NCI-H2029 treated with DMSO at 0.1 percent for 48 hours (cell line): ENCODE measurements around the gene MTHFD2.
"Not testable (repeated sequence)": the region's sequence is repeated elsewhere in the genome, so short reads cannot be mapped to it uniquely, and the experiment has no call there.

Experiments
- DNase-seq: peaks from one replicate; lab custom pipeline; 2025; lab: John Stamatoyannopoulos, UW

The MTHFD2 gene

DNA sequence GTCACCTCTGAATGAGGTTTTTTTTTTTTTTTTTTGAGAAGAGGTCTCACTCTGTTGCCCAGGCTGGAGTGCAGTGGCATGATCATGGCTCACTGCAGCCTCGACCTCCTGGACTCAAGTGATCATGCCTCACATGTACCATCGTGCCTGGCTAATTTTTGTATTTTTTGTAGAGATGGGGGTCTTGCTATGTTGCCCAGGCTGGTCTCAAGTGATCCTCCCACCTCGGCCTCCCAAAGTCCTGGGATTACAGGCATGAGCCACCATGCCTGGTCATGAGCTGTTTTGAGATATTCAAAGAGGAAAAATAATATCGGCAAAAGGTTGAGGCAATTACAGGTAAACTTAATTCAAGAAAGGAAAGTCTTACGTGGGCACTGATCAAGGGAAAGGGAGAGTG, 31.4 kb downstream of the MTHFD2 start:
- DNase-seq, result not testable (repeated sequence)

DNA sequence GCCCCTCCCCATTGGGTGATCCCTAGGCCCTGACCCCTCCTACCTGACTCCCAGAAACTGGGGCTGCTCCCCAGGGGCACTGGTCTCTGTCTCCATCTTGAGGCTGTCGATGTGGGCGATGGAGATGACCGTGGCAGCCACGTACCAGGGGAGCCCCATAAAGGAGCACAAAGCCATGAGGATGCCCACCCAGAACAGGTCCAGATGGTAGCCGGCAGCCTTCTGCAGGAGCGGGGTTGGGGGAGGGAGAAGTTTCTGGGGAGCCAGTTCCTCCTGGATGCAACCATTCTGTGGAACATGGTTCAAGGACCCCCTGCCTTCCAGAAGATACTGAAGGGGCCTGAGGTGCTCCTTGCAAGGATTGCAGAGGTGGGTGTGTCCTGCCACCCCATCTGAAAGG, 34.0 kb downstream of the MTHFD2 start:
- no peak for DNase-seq

DNA sequence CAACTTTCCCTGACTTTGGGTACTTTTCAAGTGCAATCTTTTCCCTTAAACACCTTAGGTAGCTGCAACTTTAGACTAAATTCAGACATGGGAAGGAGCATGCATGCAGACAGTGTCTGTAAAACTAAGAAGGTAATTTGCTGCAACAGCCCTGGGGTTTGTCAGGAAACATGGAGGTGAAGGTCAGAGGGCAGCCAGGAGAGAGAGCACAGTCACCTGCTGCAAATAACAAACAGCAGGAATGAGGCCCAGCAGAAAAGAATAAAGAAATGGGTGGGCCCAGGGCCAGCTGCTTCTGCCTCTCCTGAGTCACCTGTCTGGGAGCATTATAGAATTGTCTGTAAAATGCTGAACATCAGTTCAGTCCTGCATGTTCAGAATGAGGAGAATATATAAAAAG, 35.2 kb downstream of the MTHFD2 start:
- no peak for DNase-seq

DNA sequence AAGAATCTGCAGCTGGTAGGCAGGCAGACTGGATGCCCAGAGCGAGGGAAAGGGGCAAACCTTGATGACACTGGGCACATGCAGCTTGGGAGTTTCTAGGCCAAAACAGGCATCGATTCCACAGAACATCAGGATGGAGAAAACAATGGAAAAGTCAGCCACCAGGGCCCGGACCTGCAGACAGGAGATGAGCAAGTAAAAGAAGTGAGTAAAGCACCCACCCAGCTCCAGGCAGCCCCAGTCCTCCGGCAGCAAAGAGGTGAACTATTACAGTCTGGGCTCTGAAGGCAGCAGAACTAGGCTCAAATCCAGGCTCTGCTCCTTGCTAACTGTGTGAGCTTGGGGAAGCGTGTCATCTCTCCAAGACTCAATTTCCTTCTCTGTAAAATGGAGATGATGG, 36.6 kb downstream of the MTHFD2 start:
- no peak for DNase-seq

DNA sequence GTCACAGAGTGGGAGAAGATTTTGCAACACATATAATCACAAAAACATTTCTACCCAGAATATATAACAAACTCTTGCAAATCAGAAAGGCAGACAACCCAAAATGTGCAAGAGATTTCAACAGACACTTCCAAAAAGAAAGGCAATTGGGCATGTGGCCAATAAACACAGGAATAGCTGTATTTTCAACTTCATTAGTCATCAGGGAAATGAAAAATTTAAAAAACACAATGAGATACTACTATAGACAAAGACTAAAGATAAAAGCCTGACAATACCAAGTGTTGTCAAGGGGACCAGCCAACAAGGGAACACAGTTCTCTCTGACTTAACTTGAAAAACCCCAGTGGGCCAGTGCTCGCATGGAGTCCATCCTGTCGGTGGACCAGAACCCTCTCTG, 40.5 kb downstream of the MTHFD2 start:
- no peak for DNase-seq

DNA sequence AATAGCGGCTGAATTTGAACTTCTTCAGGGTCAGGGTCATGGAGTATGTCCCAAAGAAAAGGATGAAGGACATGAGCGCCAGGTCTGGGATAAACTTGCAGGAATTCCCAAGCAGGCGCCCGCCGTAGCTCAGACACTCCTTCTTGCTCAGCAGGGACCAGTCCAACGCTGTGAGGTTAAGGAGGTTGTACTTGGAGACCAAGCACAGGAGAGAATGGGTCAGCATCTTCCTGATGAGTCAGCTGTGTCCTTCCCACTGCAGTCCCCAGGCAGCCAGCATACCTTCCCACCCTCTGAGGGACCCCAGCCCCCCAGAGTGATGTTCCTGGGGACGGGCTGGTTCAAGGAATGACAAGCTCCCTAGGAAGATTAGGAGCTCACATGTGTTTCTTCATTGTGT, 40.9 kb downstream of the MTHFD2 start:
- no peak for DNase-seq

DNA sequence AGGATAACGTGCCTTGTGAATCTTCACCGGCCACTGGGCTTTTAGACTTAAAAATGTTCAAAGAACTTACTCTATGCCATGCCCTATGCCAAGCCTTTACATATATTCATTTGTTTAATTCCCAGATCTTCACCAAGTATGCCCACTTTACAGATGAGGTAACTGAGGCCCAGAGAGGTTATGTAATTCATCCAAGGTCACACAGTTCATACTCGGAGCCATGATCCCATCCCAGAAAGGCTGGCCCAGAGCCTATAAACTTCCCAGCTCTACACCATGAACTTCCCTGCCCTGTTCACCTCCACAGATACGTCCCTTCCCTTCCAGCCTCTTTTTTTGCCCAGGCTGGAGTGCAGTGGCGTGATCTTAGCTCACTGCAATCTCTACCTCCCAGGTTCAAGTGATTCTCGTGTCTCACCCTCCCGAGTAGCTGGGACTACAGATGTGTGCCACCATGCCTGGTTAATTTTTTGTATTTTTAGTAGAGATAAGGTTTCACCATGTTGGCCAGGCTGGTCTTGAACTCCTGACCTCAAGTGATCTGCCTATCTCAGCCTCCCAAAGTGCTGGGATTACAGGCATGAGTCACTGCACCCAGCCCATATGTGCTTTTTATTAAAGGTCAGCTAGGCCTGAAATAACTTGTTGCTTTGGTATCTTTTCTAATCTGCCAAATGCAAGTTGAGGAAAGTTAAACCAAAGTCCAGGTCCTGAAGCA, 44.1 kb downstream of the MTHFD2 start:
- no peak for DNase-seq

DNA sequence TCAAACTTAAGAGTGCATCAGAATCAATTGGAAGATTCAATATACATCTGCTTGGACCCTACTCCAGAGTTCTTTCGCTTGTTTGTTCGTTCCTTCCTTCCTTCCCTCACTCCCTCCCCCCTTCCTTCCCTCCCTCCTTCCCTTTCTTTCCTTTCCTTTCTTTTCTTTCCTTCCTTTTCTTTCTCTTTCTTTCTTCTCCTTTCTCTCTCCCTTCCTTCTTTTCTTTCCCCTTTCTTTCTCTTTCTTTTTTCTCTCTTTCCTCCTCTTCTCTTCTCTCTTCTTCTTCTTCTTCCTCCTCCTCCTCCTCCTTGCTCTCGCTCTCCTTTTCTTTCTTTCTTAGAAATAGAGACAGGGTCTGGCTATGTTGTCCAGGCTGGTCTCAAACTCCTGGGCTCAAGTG, 45.9 kb downstream of the MTHFD2 start:
- no peak for DNase-seq

DNA sequence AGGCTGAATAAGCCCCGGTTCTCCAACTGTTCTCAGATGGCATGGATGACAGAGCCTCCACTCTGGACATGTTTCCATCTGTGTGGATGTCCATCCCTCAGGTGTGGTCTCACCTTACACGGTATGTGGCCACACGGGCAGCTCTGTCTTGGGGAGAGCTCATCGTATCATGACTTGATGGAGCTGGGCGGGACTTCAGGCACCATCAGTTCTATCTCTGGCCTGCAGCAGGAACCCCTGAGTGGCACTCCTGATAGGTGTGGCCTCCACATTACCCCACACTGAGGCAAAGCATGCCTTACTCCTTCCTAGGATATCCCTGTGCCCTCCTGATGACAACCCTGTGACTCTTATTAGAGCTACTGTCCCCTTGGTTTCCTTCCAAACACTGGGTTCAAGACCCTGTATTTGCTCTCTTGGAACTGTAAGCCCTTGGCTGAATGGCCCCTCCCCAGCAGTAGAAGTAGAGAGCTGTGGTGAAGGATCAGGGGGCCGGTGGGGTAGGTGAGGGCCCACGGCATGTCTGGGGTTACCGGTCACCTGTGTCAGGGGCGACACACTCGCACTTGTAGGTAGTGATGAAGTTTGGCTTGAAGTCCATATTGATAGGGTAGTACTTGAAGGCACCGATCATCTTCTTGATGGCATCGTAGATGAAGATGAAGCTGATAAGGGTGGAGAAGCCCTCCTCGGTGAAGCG, 48.2 kb downstream of the MTHFD2 start:
- no peak for DNase-seq

DNA sequence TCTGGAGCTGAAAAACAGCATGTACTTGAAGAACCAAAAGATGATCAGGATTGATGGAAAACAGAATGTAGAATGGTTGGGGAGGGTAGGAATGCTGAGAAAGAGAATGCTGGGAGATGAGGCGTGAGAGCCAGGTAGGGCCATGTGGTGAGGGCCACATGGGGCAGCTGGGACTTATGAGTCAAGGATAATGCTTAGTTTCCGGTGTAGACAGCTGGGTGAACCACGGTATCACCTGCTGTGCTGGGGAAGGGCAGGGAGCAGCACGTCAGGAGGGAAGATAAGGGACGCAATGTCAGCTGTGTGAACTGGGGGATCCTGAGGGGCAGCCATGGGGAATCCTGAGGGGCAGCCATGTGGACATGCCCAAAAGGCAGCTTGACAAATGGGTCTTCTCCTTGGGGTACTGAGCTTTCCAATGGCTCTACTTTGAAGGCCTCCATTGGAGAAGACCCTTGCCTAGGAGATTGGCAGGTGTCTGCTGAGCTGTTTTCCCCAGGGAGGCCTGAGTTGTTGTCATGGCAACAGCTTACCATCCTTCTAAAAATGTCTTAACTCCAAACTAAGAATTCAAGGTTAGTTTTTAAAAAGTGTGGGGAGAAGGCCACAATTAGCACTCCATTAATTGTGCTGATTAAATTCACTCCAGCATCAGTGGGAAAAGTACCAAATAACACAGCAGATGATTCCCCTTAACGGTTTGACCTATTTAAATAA, 51.1 kb downstream of the MTHFD2 start:
- DNase-seq, result no peak

DNA sequence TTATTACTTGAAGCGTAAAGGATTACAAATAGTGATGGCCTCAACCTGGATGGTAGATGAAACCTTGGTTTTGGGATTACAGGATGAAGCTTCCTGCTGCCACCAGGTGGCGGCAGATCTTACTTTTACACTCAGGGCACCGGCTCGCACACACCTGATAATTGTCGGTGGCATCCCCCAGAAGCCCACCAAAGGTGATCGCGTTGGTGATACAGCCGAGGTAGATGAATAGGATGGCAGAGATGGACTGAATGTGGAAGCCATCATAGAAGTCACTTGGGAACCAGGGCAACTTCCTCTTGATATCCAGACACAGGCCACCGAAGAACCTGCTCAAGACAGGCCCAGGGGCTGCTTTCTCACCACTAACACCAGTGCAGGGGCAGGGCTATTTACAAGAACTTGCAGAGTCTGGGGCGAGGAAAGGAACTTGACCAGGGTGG, 51.8 kb downstream of the MTHFD2 start:
- DNase-seq, result peak; percentile 7

DNA sequence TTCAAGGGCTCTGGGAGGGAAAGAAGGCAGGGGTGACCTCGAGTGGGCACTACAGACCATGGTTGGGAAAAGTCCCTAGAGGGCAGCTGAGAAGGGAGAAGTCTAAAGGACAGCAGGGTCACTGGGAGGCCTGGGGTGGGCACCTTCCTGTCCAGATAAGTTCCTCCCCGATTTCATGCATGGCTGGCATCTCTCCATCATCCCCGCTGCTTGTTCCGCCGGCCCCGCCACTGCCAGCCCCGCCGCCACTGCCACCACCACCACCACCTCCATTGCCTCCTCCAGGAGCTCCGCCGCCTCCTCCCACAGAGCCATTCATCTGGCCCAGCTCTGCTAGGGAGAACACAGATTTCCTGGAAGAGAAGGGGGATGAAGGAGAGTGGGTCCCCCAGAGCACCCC, 53.6 kb downstream of the MTHFD2 start:
- no peak for DNase-seq

DNA sequence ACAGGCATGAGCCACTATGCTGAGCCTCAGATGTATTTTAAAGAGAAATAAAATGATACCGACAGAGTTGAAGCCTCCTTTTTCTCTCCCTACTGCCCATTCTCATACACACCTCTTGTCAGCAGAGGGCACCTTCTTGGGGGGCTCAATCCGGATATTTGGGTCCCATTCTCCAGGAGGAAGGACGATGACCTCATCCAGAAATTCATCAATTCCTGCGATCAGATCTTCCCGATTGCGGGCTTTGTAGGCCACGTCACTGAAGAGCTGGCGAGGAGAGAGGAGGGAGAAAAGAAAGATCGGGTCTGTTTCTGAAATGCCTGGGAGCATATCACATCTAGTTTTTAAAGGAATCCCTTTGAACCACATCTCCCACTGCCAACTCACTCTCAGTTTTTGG, 54.4 kb downstream of the MTHFD2 start:
- DNase-seq, result no peak

DNA sequence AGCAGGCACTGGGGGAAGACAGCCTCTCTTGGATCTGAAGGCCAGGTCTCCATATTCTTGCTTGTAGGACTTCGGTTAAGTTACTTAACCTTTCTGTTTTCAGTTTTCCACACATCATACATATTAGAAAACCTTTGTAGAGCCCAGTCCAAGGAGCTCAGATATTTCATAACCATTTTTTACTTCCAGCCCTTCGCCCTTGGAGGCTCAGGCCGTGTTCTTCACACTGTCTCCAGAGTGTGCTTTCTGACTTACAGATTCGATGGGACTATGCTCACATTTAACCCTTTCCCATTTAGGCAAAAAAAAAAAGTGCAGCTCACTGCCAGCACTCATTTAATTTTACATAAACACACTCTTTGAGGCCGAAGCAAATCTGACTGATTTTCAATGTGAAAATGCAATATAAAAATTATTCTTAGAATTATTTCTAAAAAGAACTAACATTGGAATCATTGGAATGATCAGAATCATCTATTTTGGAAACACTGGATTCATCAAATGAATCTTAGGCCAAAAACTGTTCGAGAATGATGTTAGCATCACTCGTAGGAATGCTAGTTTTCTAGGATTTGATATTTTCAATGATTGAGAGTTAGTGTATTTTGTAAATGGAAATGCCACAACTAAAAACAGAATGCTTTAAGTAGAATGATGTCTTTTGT, 55.0 kb downstream of the MTHFD2 start:
- no peak for DNase-seq

DNA sequence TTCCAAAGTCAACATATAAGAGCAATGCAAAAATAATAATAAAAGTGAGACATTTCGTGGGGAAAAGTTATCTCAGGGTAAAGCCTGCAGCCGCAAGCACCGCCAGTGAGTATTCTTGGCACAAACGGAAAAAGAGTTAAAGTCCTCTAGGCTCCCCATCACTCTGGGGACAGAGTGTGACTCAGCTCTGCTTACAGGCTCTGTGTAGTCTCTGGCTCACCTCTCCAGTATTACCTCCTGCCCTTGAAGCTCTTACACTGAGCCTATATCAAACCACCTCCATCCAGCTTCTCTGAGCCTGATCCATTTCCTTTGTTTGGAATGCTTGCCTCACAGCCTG, 55.5 kb downstream of the MTHFD2 start:
- no peak for DNase-seq

DNA sequence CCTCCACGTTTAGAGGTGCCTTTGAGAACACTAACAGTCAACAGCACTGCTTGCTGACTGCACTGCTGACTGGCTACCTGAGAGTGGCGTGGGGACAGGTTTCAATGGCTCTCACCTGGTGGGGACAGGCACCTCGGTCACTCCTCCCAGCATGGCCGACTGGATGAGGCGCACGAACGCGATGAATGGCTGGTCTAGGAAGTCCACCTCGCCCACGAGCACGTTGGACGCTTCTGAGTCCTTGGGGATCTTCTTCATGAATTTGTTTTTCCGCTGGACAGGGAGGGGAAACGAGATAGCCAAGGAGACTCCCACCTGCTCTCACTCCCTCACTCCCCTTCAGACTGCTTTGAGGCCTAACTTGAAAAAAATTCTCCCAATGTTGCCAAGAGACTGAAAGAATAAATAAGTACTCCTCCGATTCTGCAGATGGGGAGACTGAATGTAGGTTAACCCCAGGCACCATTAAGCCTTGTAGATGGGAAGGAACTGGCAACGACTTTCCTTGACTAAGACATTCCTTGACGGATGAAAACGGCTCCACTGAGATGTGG, 57.3 kb downstream of the MTHFD2 start:
- no peak for DNase-seq

DNA sequence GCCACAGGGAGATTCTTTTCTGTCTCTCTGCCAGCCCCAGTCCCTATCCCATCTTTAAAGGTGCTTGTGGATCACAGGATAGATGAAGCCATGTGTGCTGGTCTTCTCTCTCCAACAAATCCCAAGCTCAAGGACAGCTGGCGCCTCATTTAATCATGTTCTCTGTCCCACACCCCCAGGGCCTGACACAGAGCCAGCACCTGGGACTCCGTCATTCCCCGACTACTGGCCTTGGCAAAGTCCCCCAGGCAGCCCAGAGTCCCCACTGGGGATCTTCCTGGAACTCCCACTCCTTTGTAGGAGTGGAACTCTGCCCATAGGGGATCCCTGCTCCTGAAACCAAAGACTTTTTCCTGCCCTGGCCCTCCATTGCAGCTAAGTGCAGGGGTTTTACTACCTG, 60.8 kb downstream of the MTHFD2 start:
- DNase-seq, result no peak

DNA sequence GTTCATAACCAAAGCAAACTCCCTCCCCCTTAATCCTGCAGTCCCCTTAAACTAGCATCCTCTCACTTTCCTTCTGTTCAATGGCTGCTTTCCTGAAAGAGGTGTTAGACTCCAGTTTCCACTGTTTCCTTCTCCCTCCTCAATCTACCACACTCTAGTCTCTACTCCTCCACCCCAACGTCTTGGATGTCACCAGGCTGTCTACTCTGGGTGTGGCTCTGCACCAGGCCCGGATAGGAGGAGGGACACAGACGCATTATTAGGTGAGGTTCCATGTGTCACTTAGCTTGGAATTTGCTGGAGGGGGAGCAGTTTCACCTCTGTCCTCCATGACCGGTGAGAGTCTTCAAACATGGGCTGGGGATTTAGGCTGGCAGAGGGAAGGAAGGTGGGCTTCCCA, 61.3 kb downstream of the MTHFD2 start:
- DNase-seq, result no peak

DNA sequence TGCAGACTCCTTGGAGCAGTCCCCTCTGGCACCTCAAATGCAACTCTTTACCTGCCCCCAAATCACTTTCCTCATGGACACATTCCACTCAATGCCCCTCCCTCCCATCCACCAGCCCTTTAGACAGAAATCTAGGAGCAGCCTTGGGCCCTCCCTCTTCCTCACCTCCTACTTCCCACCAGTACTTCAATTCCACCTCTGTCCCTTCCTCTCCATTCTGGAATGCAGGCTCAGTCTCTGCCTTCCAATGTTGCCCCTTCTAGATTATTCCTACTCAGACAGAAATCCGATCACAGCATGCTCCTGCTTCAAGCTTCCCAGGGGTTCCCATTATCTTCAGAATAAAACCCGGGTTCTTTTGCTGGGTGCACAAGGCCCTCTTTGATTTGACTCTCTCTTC, 62.1 kb downstream of the MTHFD2 start:
- DNase-seq, result no peak

DNA sequence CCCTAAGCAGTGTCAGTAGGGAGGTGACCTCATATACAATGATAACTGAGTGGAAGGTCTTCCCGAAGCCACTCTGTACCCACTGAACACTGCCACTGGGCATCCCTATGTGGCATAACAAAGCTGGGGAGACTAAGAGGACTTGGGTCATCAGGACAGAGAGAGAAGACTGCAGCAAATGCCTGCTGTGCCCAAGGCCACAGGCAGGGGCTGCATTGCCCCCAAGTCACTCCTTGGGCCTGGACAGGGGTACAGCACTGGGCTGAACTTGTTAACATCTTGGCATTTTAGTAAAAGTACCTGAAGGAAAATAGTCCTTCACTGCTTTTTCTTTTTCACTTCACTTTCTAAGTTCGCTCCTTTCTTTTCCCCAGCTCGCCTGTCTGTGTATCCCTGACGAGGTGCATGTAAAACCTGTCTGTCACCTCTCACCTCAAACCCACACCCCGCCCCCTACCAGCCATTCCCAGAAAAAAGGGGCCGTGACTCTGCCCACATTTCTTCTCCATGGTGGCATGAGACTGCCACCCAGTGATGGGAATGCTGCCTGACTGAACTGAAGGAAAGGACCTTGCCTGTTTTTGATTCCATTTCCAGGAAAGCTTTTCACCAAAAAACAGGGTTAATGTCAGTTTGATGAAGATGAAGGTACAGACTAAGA, 62.9 kb downstream of the MTHFD2 start:
- no peak for DNase-seq

DNA sequence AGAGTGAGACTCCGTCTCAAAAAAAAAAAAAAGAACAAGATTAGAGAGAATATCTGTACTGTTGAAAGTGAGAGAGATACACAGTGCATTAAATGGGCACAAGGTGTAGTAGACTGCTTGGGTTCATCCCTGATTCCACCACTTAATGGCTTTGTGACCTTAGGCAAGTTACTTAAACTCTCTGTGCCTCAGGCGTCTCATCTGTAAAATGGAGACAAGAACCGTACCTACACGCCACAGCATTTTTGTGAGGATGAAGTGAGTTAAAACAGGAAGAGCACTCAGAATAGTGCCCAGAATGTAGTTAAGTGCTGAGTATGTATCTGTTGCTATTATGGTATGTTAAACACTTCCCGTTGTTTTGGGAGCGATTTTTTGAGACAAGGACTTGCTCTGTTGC, 64.3 kb downstream of the MTHFD2 start:
- no peak for DNase-seq

DNA sequence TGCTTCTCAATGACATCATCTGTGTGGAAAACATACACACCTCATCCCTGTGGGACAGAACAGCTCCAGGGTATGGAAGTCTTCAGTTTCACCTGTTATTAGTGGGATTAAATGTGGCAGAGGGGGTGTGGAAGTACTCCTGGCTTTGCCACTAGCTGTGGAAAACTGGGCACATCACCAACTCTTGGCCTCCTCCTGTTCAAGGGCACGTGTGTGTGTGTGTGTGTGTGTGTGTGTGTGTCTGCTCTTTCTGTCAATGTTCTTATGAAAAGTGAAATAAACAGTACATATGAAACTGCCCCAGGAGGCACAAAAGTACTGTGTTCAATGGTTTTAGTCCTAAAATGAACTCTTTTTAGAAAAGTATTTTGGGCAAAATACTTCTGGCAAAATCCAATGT, 65.9 kb downstream of the MTHFD2 start:
- DNase-seq, result no peak
